WTC11 (cell line): Measurements from ENCODE around the gene GTF2A1L.

ENCODE experiments used
- CTCF ChIP-seq: fragments of 200-600 bp; IDR thresholded peaks from 2 replicates; pipeline ENCODE4 v1.8.0; 2022; ENCODE audit warnings: antibody characterized with exemption
- E2F5 ChIP-seq: sonication (generic); formaldehyde crosslinking; IDR thresholded peaks from 2 replicates; pipeline ENCODE4 v1.8.1; 2022; ENCODE audit warnings: mild to moderate bottlenecking, moderate library complexity, missing genetic modification reagents
- NR1H2 ChIP-seq: sonication (generic); formaldehyde crosslinking; IDR thresholded peaks from 2 replicates; pipeline ENCODE4 v1.9.0; 2021; ENCODE audit warnings: mild to moderate bottlenecking, moderate library complexity, missing genetic modification reagents

GRCh38 chr2:48597492-48597891 is 20.2 kb upstream of the GTF2A1L start:
- TF ChIP-seq E2F5 (CRISPR knock-in tag) (no peak), CTCF (no peak), NR1H2 (CRISPR knock-in tag) (no peak)
